GM23338 (cell line): ENCODE results near the gene UBL7.
"Not testable (repeated sequence)": the region's sequence is repeated elsewhere in the genome, so short reads cannot be mapped to it uniquely, and the experiment has no call there.

Experiments
- CREB1 ChIP-seq: fragments of 250-450 bp; sonication (Bioruptor Pico); IDR thresholded peaks from 2 replicates; pipeline ENCODE4 v1.5.0; 2020; ENCODE audit warnings: low read depth, mild to moderate bottlenecking, moderate library complexity
- EZH2 ChIP-seq: fragments of 200-600 bp; sonication (generic); IDR thresholded peaks from one replicate; pipeline ENCODE4 v1.8.0; 2017; ENCODE audit warnings: antibody characterized with exemption, mild to moderate bottlenecking, low read depth; ENCODE audit not compliant: unreplicated experiment
- EZH2phosphoT487 ChIP-seq: fragments of 200-600 bp; sonication (generic); IDR thresholded peaks from one replicate; pipeline ENCODE4 v1.8.1; 2018; ENCODE audit warnings: antibody characterized with exemption; ENCODE audit not compliant: unreplicated experiment
- JUNB ChIP-seq: IDR thresholded peaks from one replicate; pipeline ENCODE4 v1.6.1; 2016; ENCODE audit warnings: antibody characterized with exemption; ENCODE audit not compliant: unreplicated experiment
- NANOG ChIP-seq: IDR thresholded peaks from 2 replicates; pipeline ENCODE4 v1.6.1; 2016; ENCODE audit warnings: antibody characterized with exemption, borderline replicate concordance
- POLR2AphosphoS5 ChIP-seq: IDR thresholded peaks from 2 replicates; pipeline ENCODE4 v1.6.1; 2016; ENCODE audit warnings: antibody characterized with exemption, low read depth
- ZNF114 ChIP-seq: fragments of 250-450 bp; sonication (Bioruptor Pico); IDR thresholded peaks from 2 replicates; pipeline ENCODE4 v1.5.0; 2020; ENCODE audit warnings: mild to moderate bottlenecking, moderate library complexity
- ZNF331 ChIP-seq: fragments of 250-450 bp; sonication (Bioruptor Pico); IDR thresholded peaks from 2 replicates; pipeline ENCODE4 v1.5.0; 2020; ENCODE audit warnings: low read depth, mild to moderate bottlenecking, moderate library complexity
- TF ChIP-seq, protein P1 (sequence below): IDR thresholded peaks from one replicate; pipeline ENCODE4 v1.6.1; 2018; ENCODE audit warnings: antibody characterized with exemption; ENCODE audit not compliant: unreplicated experiment
- TF ChIP-seq, protein P2 (sequence below), 2 experiments: fragments of 200-600 bp in 1 of 2; sonication (generic) in 1 of 2; conservative IDR thresholded peaks; 2 replicates each; pipeline versions ENCODE4 v1.5.1 to v1.6.1; 2016 to 2017; ENCODE audit warnings: antibody characterized with exemption in 2 of 2, low read depth in 2 of 2, mild to moderate bottlenecking in 2 of 2, moderate library complexity in 1 of 2
- TF ChIP-seq, protein P3 (sequence below): IDR thresholded peaks from 2 replicates; pipeline ENCODE4 v1.6.1; 2016; ENCODE audit warnings: antibody characterized with exemption

DNA sequence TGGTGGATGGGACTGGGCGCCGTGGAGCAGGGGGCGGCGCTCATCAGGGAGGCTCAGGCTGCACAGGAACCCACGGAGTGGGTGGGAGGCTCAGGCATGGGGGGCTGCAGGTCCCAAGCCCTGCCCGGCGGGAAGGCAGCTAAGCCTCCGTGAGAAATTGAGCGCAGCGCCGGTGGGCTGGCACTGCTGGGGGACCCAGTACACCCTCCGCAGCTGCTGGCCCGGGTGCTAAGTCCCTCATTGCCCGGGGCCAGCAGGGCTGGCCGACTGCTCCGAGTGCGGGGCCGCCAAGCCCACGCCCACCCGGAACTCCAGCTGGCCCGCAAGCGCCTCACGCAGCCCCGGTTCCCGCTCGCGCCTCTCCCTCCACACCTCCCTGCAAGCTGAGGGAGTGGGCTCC, 19.4 kb upstream of the UBL7 start:
- TF ChIP-seq, protein P1, sequence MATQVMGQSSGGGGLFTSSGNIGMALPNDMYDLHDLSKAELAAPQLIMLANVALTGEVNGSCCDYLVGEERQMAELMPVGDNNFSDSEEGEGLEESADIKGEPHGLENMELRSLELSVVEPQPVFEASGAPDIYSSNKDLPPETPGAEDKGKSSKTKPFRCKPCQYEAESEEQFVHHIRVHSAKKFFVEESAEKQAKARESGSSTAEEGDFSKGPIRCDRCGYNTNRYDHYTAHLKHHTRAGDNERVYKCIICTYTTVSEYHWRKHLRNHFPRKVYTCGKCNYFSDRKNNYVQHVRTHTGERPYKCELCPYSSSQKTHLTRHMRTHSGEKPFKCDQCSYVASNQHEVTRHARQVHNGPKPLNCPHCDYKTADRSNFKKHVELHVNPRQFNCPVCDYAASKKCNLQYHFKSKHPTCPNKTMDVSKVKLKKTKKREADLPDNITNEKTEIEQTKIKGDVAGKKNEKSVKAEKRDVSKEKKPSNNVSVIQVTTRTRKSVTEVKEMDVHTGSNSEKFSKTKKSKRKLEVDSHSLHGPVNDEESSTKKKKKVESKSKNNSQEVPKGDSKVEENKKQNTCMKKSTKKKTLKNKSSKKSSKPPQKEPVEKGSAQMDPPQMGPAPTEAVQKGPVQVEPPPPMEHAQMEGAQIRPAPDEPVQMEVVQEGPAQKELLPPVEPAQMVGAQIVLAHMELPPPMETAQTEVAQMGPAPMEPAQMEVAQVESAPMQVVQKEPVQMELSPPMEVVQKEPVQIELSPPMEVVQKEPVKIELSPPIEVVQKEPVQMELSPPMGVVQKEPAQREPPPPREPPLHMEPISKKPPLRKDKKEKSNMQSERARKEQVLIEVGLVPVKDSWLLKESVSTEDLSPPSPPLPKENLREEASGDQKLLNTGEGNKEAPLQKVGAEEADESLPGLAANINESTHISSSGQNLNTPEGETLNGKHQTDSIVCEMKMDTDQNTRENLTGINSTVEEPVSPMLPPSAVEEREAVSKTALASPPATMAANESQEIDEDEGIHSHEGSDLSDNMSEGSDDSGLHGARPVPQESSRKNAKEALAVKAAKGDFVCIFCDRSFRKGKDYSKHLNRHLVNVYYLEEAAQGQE = not testable (repeated sequence)
- TF ChIP-seq, protein P2, sequence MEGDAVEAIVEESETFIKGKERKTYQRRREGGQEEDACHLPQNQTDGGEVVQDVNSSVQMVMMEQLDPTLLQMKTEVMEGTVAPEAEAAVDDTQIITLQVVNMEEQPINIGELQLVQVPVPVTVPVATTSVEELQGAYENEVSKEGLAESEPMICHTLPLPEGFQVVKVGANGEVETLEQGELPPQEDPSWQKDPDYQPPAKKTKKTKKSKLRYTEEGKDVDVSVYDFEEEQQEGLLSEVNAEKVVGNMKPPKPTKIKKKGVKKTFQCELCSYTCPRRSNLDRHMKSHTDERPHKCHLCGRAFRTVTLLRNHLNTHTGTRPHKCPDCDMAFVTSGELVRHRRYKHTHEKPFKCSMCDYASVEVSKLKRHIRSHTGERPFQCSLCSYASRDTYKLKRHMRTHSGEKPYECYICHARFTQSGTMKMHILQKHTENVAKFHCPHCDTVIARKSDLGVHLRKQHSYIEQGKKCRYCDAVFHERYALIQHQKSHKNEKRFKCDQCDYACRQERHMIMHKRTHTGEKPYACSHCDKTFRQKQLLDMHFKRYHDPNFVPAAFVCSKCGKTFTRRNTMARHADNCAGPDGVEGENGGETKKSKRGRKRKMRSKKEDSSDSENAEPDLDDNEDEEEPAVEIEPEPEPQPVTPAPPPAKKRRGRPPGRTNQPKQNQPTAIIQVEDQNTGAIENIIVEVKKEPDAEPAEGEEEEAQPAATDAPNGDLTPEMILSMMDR (conservative IDR thresholded peaks at IDR 0.05; ENCODE audit: low read depth in 2 of 2) = not testable (repeated sequence)
- not testable (repeated sequence) for TF ChIP-seq EZH2; POLR2AphosphoS5; EZH2phosphoT487; CREB1 (CRISPR knock-in tag); JUNB; ZNF114 (CRISPR knock-in tag); ZNF331; NANOG
- TF ChIP-seq, protein P3, sequence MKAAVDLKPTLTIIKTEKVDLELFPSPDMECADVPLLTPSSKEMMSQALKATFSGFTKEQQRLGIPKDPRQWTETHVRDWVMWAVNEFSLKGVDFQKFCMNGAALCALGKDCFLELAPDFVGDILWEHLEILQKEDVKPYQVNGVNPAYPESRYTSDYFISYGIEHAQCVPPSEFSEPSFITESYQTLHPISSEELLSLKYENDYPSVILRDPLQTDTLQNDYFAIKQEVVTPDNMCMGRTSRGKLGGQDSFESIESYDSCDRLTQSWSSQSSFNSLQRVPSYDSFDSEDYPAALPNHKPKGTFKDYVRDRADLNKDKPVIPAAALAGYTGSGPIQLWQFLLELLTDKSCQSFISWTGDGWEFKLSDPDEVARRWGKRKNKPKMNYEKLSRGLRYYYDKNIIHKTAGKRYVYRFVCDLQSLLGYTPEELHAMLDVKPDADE = not testable (repeated sequence)
